ENCODE data around the gene ANXA7. TPM values are rescaled to one million over a fixed set of nuclear protein-coding genes. Genes with fewer than 3 reads are reported as not detected.
A peak's percentile ranks its signal among the peaks of the same experiment; 100 is the strongest.

ANXA7 gene
- total RNA-seq, 2 experiments from 2014 or later = 101 to 103 TPM

GRCh38 chr10:73366381-73367298 lies 47.2 kb downstream of the ANXA7 start:
- ChIA-PET CTCF (no interaction called here), POLR2A (interaction anchor here (0.9 kb wide), 1 partner anchor 9 kb away, joined by 3 read pairs; no protein-coding TSS in a partner anchor)
- intact Hi-C loops (cut with micrococcal nuclease) = no loop called here
- ATAC-seq = no peak
- H3K4me3 Mint-ChIP-seq = no peak overlapping the region
- peak overlapping the region; percentile 4 for H3K27ac Mint-ChIP-seq
- no peak for TF ChIP-seq CTCF (IDR thresholded peaks at IDR 0.05)
- DNase-seq = no peak
- no peaks in the 10 kb centered on the region for H3K27me3 Mint-ChIP-seq
- peaks cover 37% of the 10 kb centered on the region for H3K36me3 Mint-ChIP-seq (ENCODE audit: low read depth)
- H3K9me3 Mint-ChIP-seq = no peaks in the 10 kb centered on the region
- peaks cover 10% of the 10 kb centered on the region for H3K4me1 Mint-ChIP-seq (ENCODE audit: low read depth)

- CTCF ChIA-PET = no interaction called here
Measured at GRCh38 chr10:73364964-73365363, 48.9 kb downstream of the ANXA7 start.

DNA sequence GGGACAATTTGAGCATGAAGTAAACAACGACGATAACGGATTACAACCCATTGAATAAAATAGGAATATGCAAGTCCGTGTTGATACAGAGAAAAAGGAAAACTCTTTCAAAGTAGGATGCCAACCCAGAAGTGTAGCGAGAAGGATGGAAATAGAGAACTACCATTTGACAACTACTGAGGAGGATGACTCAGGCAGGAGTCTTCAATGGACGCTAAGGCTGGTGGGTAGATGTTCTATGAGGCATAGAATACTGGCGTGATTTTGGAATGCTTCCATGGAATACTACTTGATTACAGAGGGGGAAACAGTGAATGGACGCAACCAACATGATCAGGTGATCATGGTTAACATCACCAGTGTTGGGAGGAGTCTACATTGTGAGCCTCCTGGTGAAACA lies 54.4 kb downstream of the ANXA7 start:
- H3K27me3 Mint-ChIP-seq = no peaks in the 10 kb centered on the region
- H3K4me3 Mint-ChIP-seq = no peak overlapping the region
- H3K27ac Mint-ChIP-seq = no peak overlapping the region
- no peaks in the 10 kb centered on the region for H3K9me3 Mint-ChIP-seq
- DNase-seq (no peak), ATAC-seq (no peak)
- H3K4me1 Mint-ChIP-seq (ENCODE audit: low read depth) = peaks cover 7% of the 10 kb centered on the region
- CTCF ChIA-PET = interaction anchor here (0.8 to 1.4 kb wide), 3 partner anchors 28 to 597 kb away, joined by 3 read pairs; no protein-coding TSS in a partner anchor
- POLR2A ChIA-PET = interaction anchor here (0.7 to 2.6 kb wide), 6 partner anchors 9 to 284 kb away, joined by 3 to 7 read pairs (median 3); partner anchors contain the start of gene DNAJC9
- no peak for TF ChIP-seq CTCF (IDR thresholded peaks at IDR 0.05)
- intact Hi-C loops (cut with micrococcal nuclease) = no loop called here
- no peaks in the 10 kb centered on the region for H3K36me3 Mint-ChIP-seq (ENCODE audit: low read depth)

More at GRCh38 chr10:73364964-73365363, 48.9 kb downstream of the ANXA7 start:
- no peak overlapping the region for H3K4me3 Mint-ChIP-seq
- H3K4me1 Mint-ChIP-seq (ENCODE audit: low read depth) = peaks cover 10% of the 10 kb centered on the region
- no peaks in the 10 kb centered on the region for H3K27me3 Mint-ChIP-seq
- H3K36me3 Mint-ChIP-seq (ENCODE audit: low read depth) = peaks cover 32% of the 10 kb centered on the region
- DNase-seq (no peak), ATAC-seq (no peak)
- POLR2A ChIA-PET = no interaction called here
- no peaks in the 10 kb centered on the region for H3K9me3 Mint-ChIP-seq
- no peak for TF ChIP-seq CTCF (IDR thresholded peaks at IDR 0.05)
- intact Hi-C loops (cut with micrococcal nuclease) = no loop called here
- no peak overlapping the region for H3K27ac Mint-ChIP-seq

DNA sequence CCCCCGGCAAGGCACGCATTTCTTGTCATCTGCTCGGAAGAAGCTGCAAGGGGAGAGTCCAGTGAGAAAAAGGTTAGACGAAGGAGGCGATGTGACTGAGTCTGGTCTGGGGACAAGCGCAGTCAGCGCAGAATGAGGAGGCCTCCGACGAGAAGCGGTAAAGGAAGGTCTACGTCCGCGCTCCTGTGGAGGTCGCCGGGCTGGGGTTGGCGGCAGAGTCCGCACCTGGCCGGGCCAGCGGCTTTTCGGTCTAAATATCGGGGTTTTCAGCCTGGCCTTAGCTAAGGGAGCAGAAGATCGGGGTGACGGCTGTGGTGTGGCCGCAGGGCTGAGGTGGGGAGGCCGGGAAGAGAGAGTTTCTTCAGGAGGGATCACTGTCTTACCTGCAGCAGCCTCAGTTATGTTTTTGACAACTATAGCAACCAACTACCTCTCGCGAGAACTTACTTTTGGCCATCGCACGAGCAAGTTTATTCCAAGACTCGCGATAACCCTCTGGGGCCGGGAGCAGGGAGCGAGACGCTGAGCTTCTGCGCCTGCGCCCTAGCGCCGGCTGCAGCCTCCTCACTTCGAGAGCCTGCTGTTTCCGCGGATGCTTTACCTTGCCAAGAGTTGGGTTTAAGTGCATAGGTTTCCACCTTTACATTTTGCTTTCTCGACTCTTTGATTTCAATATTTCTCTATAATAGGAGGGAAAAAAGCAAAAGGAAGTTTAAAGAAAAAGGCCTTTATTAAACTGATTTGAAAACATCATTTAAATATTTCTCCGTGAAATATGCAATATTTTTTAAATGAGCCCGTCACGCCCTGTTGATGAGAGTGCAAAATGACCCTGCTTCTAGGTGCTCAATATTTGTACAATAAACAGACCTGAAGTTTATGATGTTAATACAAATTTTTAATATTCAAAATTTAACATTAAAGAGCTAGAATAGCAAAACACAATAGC lies 55.3 kb downstream of the ANXA7 start, which contains the start of gene CFAP70:
TSS of gene CFAP70 (minus strand) at position 534 of the 949 bp plus-strand sequence. CDS start 4,068 bp downstream, outside the sequence.
- Mint-ChIP-seq H3K36me3 (ENCODE audit: low read depth) (no peaks in the 10 kb centered on the region), H3K4me3 (peak within 1 kb of the TSS; percentile 94), H3K27ac (peak within 1 kb of the TSS; percentile 87), H3K27me3 (no peaks in the 10 kb centered on the region), H3K4me1 (ENCODE audit: low read depth) (peaks cover 7% of the 10 kb centered on the region), H3K9me3 (no peaks in the 10 kb centered on the region)
- no peak for TF ChIP-seq CTCF (IDR thresholded peaks at IDR 0.05)
- ChIA-PET CTCF (interaction anchor here (0.6 to 1.4 kb wide), 5 partner anchors 9 to 598 kb away, joined by 3 read pairs; no protein-coding TSS in a partner anchor), POLR2A (interaction anchor here (0.7 to 2.6 kb wide), 10 partner anchors 8 to 285 kb away, joined by 3 to 7 read pairs (median 4); partner anchors contain the start of genes ANXA7, DNAJC9 and MRPS16)
- ATAC-seq (peak; percentile 98), DNase-seq (peak; percentile 95)
- intact Hi-C loops (cut with micrococcal nuclease) = no loop called here

Data from activated CD8-positive, alpha-beta T cell treated with anti-CD3 and anti-CD28 coated beads for 36 hours (primary cell).